Epithelial cell of prostate (primary cell): Measurements from ENCODE around the gene PRSS33.

Experiments
- DNase-seq: peaks from one replicate; pipeline ENCODE4 v3.0.0-alpha.2; 2011; ENCODE audit warnings: low read depth, low spot score
- H3K27ac ChIP-seq: fragments of 450-650 bp; 2 replicates; pipeline ENCODE4 v1.5.1; 2017; ENCODE audit warnings: mild to moderate bottlenecking

PRSS33 gene

GRCh38 chr16:2748757-2749455, 38.5 kb downstream of the PRSS33 start:
- no peak for DNase-seq

GRCh38 chr16:2745961-2746360, 41.4 kb downstream of the PRSS33 start:
- H3K27ac ChIP-seq = no peak overlapping the region
- DNase-seq = no peak

More at GRCh38 chr16:2748757-2749455, 38.5 kb downstream of the PRSS33 start:
- no peak overlapping the region for H3K27ac ChIP-seq

GRCh38 chr16:2745116-2745890, 42.1 kb downstream of the PRSS33 start:
- no peak for DNase-seq
- H3K27ac ChIP-seq = no peak overlapping the region

- H3K27ac ChIP-seq = no peak overlapping the region
- DNase-seq = no peak
Measured at GRCh38 chr16:2744711-2745110, 42.6 kb downstream of the PRSS33 start.

GRCh38 chr16:2743007-2743810, 44.2 kb downstream of the PRSS33 start:
- no peak overlapping the region for H3K27ac ChIP-seq
- DNase-seq = no peak

- DNase-seq = no peak
- no peak overlapping the region for H3K27ac ChIP-seq
Measured at GRCh38 chr16:2742323-2743006, 44.9 kb downstream of the PRSS33 start.

GRCh38 chr16:2741168-2741567, 46.2 kb downstream of the PRSS33 start:
- DNase-seq = no peak
- no peak overlapping the region for H3K27ac ChIP-seq

- H3K27ac ChIP-seq = no peak overlapping the region
- no peak for DNase-seq
Measured at GRCh38 chr16:2740476-2740875, 46.9 kb downstream of the PRSS33 start.

GRCh38 chr16:2739625-2740430, 47.5 kb downstream of the PRSS33 start:
- no peak for DNase-seq
- no peak overlapping the region for H3K27ac ChIP-seq

GRCh38 chr16:2738615-2739014, 48.7 kb downstream of the PRSS33 start:
- DNase-seq = no peak

GRCh38 chr16:2737895-2738418, 49.4 kb downstream of the PRSS33 start:
- H3K27ac ChIP-seq = no peak overlapping the region
- DNase-seq = no peak

More at GRCh38 chr16:2738615-2739014, 48.7 kb downstream of the PRSS33 start:
- H3K27ac ChIP-seq = no peak overlapping the region

GRCh38 chr16:2737238-2737605, 50.1 kb downstream of the PRSS33 start:
- no peak for DNase-seq
- no peak overlapping the region for H3K27ac ChIP-seq

GRCh38 chr16:2736476-2737237, 50.7 kb downstream of the PRSS33 start:
- no peak overlapping the region for H3K27ac ChIP-seq
- no peak for DNase-seq

- no peak overlapping the region for H3K27ac ChIP-seq
- no peak for DNase-seq
Measured at GRCh38 chr16:2734844-2735515, 52.4 kb downstream of the PRSS33 start.
